Measurements from ENCODE around the gene PPP1R15B.

The PPP1R15B gene

DNA sequence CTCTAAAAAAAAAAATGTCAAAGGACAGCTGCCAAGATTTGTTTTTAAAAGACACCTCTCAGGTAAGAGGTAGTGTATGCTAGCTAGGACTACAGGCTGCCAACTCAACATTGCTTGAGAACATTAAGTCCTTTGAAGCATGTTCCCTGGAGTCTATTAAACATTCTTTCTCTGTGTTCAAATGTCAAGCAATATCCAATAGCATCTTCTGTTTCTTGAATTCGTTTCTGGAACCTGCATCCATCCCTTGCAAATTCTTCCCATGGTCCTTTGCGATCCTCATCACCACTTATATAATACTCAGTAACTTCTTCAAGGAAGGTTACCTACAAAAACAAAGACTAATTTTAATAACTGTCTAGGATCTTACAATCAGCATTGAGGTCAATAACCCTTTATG is 5.6 kb downstream of the PPP1R15B start:
- no peak overlapping the region for H3K4me3 ChIP-seq (replicated peaks; ENCODE audit: insufficient read depth, low read length)

DNA sequence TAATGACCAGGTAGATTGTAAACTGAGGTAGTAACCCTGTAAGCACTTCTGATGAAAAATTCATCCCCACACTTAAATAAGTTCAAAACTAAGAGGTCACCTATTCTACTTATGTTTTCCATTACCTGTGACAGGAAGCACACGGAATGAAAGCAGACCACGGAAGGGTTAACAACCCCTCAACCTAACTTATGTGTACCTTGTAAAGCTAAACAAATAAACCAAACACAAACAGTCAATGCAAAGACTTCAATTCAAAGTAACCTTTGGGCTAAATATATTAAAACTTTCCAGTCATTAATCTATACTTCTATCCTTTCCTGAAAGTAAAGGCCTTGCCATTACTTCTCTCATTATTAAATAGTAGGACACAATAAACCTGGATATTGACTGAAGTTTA is 7.0 kb downstream of the PPP1R15B start:
- no peak for DNase-seq (ENCODE audit: low read depth in 1 of 2, low spot score in 1 of 2)
- no peak for TF ChIP-seq GABPA (IDR thresholded peaks at IDR 0.05; ENCODE audit: low read depth)
- TF ChIP-seq, protein P1, sequence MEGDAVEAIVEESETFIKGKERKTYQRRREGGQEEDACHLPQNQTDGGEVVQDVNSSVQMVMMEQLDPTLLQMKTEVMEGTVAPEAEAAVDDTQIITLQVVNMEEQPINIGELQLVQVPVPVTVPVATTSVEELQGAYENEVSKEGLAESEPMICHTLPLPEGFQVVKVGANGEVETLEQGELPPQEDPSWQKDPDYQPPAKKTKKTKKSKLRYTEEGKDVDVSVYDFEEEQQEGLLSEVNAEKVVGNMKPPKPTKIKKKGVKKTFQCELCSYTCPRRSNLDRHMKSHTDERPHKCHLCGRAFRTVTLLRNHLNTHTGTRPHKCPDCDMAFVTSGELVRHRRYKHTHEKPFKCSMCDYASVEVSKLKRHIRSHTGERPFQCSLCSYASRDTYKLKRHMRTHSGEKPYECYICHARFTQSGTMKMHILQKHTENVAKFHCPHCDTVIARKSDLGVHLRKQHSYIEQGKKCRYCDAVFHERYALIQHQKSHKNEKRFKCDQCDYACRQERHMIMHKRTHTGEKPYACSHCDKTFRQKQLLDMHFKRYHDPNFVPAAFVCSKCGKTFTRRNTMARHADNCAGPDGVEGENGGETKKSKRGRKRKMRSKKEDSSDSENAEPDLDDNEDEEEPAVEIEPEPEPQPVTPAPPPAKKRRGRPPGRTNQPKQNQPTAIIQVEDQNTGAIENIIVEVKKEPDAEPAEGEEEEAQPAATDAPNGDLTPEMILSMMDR (IDR thresholded peaks at IDR 0.05; ENCODE audit: insufficient read depth, low read length): no peak
- no peak for TF ChIP-seq POLR2AphosphoS5 (IDR thresholded peaks at IDR 0.05; ENCODE audit: low read depth)
- TF ChIP-seq SPI1 (IDR thresholded peaks at IDR 0.05; ENCODE audit: borderline replicate concordance, low read depth): no peak
- TF ChIP-seq, protein P2, sequence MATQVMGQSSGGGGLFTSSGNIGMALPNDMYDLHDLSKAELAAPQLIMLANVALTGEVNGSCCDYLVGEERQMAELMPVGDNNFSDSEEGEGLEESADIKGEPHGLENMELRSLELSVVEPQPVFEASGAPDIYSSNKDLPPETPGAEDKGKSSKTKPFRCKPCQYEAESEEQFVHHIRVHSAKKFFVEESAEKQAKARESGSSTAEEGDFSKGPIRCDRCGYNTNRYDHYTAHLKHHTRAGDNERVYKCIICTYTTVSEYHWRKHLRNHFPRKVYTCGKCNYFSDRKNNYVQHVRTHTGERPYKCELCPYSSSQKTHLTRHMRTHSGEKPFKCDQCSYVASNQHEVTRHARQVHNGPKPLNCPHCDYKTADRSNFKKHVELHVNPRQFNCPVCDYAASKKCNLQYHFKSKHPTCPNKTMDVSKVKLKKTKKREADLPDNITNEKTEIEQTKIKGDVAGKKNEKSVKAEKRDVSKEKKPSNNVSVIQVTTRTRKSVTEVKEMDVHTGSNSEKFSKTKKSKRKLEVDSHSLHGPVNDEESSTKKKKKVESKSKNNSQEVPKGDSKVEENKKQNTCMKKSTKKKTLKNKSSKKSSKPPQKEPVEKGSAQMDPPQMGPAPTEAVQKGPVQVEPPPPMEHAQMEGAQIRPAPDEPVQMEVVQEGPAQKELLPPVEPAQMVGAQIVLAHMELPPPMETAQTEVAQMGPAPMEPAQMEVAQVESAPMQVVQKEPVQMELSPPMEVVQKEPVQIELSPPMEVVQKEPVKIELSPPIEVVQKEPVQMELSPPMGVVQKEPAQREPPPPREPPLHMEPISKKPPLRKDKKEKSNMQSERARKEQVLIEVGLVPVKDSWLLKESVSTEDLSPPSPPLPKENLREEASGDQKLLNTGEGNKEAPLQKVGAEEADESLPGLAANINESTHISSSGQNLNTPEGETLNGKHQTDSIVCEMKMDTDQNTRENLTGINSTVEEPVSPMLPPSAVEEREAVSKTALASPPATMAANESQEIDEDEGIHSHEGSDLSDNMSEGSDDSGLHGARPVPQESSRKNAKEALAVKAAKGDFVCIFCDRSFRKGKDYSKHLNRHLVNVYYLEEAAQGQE (IDR thresholded peaks at IDR 0.05; ENCODE audit: insufficient replicate concordance, low read depth): no peak
- Histone ChIP-seq H3K27me3 (ENCODE audit: insufficient read depth, poor library complexity, severe bottlenecking) (no peaks in the 10 kb centered on the region), H3K27ac (replicated peaks) (no peak overlapping the region), H3K4me3 (replicated peaks; ENCODE audit: insufficient read depth, low read length) (no peak overlapping the region)

More for the DNA sequence above, 5.6 kb downstream of the PPP1R15B start:
- DNase-seq (ENCODE audit: low read depth in 1 of 2, low spot score in 1 of 2): no peak
- Histone ChIP-seq H3K27me3 (ENCODE audit: insufficient read depth, poor library complexity, severe bottlenecking) (no peaks in the 10 kb centered on the region), H3K27ac (replicated peaks) (no peak overlapping the region)
- TF ChIP-seq SPI1 (IDR thresholded peaks at IDR 0.05; ENCODE audit: borderline replicate concordance, low read depth) (no peak), GABPA (IDR thresholded peaks at IDR 0.05; ENCODE audit: low read depth) (no peak), POLR2AphosphoS5 (IDR thresholded peaks at IDR 0.05; ENCODE audit: low read depth) (no peak)
- TF ChIP-seq, protein P2 (IDR thresholded peaks at IDR 0.05; ENCODE audit: insufficient replicate concordance, low read depth): no peak
- TF ChIP-seq, protein P1 (IDR thresholded peaks at IDR 0.05; ENCODE audit: insufficient read depth, low read length): no peak

DNA sequence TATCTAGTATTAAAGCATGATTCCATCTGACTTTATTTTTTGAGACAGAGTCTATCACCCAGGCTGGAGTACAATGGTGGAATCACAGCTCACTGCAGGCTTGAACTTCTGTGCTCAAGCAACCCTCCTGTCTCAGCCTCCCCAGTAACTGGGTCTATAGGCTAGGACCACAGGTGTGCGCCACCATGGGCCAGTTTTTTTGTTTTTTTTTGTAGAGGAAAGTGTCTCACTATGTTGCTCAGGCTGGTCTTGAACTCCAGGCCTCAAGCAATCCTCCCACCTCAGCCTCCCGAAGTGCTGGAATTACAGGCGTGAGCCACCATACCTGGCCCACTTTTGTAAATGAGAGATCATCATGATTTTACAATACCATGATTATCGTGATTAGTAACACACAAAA is 9.2 kb downstream of the PPP1R15B start:
- H3K4me3 ChIP-seq (replicated peaks; ENCODE audit: insufficient read depth, low read length): no peak overlapping the region
- TF ChIP-seq, protein P1 (IDR thresholded peaks at IDR 0.05; ENCODE audit: insufficient read depth, low read length): no peak
- TF ChIP-seq, protein P2 (IDR thresholded peaks at IDR 0.05; ENCODE audit: insufficient replicate concordance, low read depth): no peak
- TF ChIP-seq GABPA (IDR thresholded peaks at IDR 0.05; ENCODE audit: low read depth) (no peak), POLR2AphosphoS5 (IDR thresholded peaks at IDR 0.05; ENCODE audit: low read depth) (no peak), SPI1 (IDR thresholded peaks at IDR 0.05; ENCODE audit: borderline replicate concordance, low read depth) (no peak)
- DNase-seq (ENCODE audit: low read depth in 1 of 2, low spot score in 1 of 2): no peak
- H3K27ac ChIP-seq (replicated peaks): no peak overlapping the region
- H3K27me3 ChIP-seq (ENCODE audit: insufficient read depth, poor library complexity, severe bottlenecking): no peaks in the 10 kb centered on the region
